HepG2 (cell line): ENCODE results near the gene TMEM121. TPM values are rescaled to one million over a fixed set of nuclear protein-coding genes. Genes with fewer than 3 reads are reported as not detected.

ENCODE experiments used
- AKAP8 ChIP-seq: sonication (generic); formaldehyde crosslinking; IDR thresholded peaks from 2 replicates; pipeline ENCODE4 v1.5.1; 2020; ENCODE audit warnings: mild to moderate bottlenecking, missing genetic modification reagents
- CREB1 ChIP-seq, 2 experiments: fragments of 450-650 bp in 1 of 2; IDR thresholded peaks; 2 replicates each; pipeline ENCODE4 v1.6.1; 2016 to 2017; ENCODE audit warnings: control low read depth in 1 of 2, mild to moderate bottlenecking in 1 of 2, missing compliant biosample characterization in 1 of 2, missing genetic modification characterization in 1 of 2
- HCFC1 ChIP-seq: fragments of 150-350 bp; IDR thresholded peaks from 2 replicates; pipeline ENCODE4 v1.6.1; 2014; ENCODE audit warnings: low read depth, low read length
- HHEX ChIP-seq: IDR thresholded peaks from 2 replicates; pipeline ENCODE4 v1.6.1; 2016; ENCODE audit warnings: control low read depth
- HNF1B ChIP-seq: sonication (generic); formaldehyde crosslinking; IDR thresholded peaks from 2 replicates; pipeline ENCODE4 v1.5.1; 2020; ENCODE audit warnings: mild to moderate bottlenecking, moderate library complexity, missing genetic modification reagents
- KAT8 ChIP-seq: IDR thresholded peaks from 2 replicates; pipeline ENCODE4 v1.6.1; 2016; ENCODE audit warnings: missing genetic modification reagents, missing compliant biosample characterization
- RXRB ChIP-seq: IDR thresholded peaks from 2 replicates; pipeline ENCODE4 v1.6.1; 2016; ENCODE audit warnings: borderline replicate concordance, missing genetic modification reagents, missing compliant biosample characterization
- SOX13 ChIP-seq, 3 experiments: fragments of 450-650 bp in 1 of 3; sonication (generic) in 1 of 3; formaldehyde crosslinking in 1 of 3; IDR thresholded peaks in 2 of 3; conservative IDR thresholded peaks in 1 of 3; 2 replicates each; pipeline versions ENCODE4 v1.5.0 to v1.6.1; 2016 to 2020; ENCODE audit warnings: antibody characterized with exemption in 1 of 3, mild to moderate bottlenecking in 1 of 3, missing compliant biosample characterization in 1 of 3, missing genetic modification reagents in 1 of 3, moderate library complexity in 1 of 3
- TAF1 ChIP-seq: sonication (generic); formaldehyde crosslinking; IDR thresholded peaks from 2 replicates; pipeline ENCODE4 v1.4.0; 2020; ENCODE audit warnings: missing genetic modification reagents
- THAP8 ChIP-seq: sonication (generic); formaldehyde crosslinking; IDR thresholded peaks from 2 replicates; pipeline ENCODE4 v1.5.1; 2020; ENCODE audit warnings: missing genetic modification reagents, mild to moderate bottlenecking, borderline replicate concordance
- XRCC5 ChIP-seq: fragments of 200-400 bp; formaldehyde crosslinking; optimal IDR thresholded peaks from 2 replicates; pipeline ENCODE3; 2017; ENCODE audit warnings: mild to moderate bottlenecking, low read length
- ZFP91 ChIP-seq: sonication (generic); formaldehyde crosslinking; IDR thresholded peaks from 2 replicates; pipeline ENCODE4 v1.9.0; 2022; ENCODE audit warnings: missing genetic modification reagents, mild to moderate bottlenecking, borderline replicate concordance
- ZNF292 ChIP-seq: sonication (generic); formaldehyde crosslinking; IDR thresholded peaks from 2 replicates; pipeline ENCODE4 v1.8.1; 2022; ENCODE audit warnings: mild to moderate bottlenecking, low read depth, missing genetic modification reagents, borderline replicate concordance
- ZNF331 ChIP-seq: sonication (generic); formaldehyde crosslinking; IDR thresholded peaks from 2 replicates; pipeline ENCODE4 v1.4.0; 2020; ENCODE audit warnings: missing genetic modification reagents
- ZNF501 ChIP-seq: sonication (generic); formaldehyde crosslinking; IDR thresholded peaks from 2 replicates; pipeline ENCODE4 v1.5.1; 2020; ENCODE audit warnings: mild to moderate bottlenecking, moderate library complexity, missing genetic modification reagents
- ZNF547 ChIP-seq: sonication (generic); formaldehyde crosslinking; IDR thresholded peaks from 2 replicates; pipeline ENCODE4 v1.5.1; 2020; ENCODE audit warnings: mild to moderate bottlenecking, missing genetic modification reagents
- ZNF576 ChIP-seq: sonication (generic); formaldehyde crosslinking; IDR thresholded peaks from 2 replicates; pipeline ENCODE4 v1.4.0; 2020; ENCODE audit warnings: mild to moderate bottlenecking, missing genetic modification reagents
- polyA plus RNA-seq, 8 experiments: library from polyadenylated mRNA; depleted of rRNA in 3 of 8; stranded (reverse) in 7 of 8; unstranded in 1 of 8; fragments of >200 nt; fragmentation: Illumina TruSeq in 4 of 8; extraction: Trizol in 4 of 8; gene quantifications; 2 replicates each; pipeline versions ENCODE4 v1.2.1 to v1.2.3, GENCODE V29; 2011 to 2016; ENCODE audit warnings: low read depth in 4 of 8, missing spikeins in 1 of 8, mixed read lengths in 1 of 8; ENCODE audit not compliant: insufficient read depth in 1 of 8
- total RNA-seq, 5 experiments: library from RNA; depleted of rRNA; stranded (reverse); fragments of >200 nt; fragmentation: Illumina TruSeq; extraction: Trizol; gene quantifications; 2 replicates each; pipeline ENCODE4 v1.2.3, GENCODE V29; 2016; ENCODE audit warnings: low read depth in 1 of 5
- TF ChIP-seq, protein P1 (sequence below), 2 experiments: sonication (generic) in 1 of 2; formaldehyde crosslinking in 1 of 2; IDR thresholded peaks; 2 replicates each; pipeline versions ENCODE4 v1.6.1 to v1.9.0; 2014 to 2022; ENCODE audit warnings: antibody characterized with exemption in 1 of 2, borderline replicate concordance in 1 of 2, inconsistent platforms in 1 of 2, low read depth in 1 of 2, missing genetic modification reagents in 1 of 2

The TMEM121 gene
- total and polyA plus RNA-seq, 2 of the 13 experiments (the other 11 are each of a cell fraction or from before 2014, with no cell fraction given), result 6.6 to 19.0 TPM

GRCh38 chr14:105485739-105486162 is 40.6 kb upstream of the TMEM121 start (continued):
- TF ChIP-seq SOX13 (IDR thresholded peaks at IDR 0.05) (no peak), SOX13 (CRISPR knock-in tag; conservative IDR thresholded peaks at IDR 0.05 in 1 of 2, IDR thresholded peaks at IDR 0.05 in 1 of 2) (peak in 1 of 2 experiments; percentile 22; a peak in 1 of 4 replicates), ZFP91 (peak; percentile 78), ZNF331 (CRISPR knock-in tag) (peak; percentile 39; the same call in 1 of the 2 replicates), HCFC1 (no peak), ZNF292 (CRISPR knock-in tag) (0 out of 2 replicates have a peak, but pooled peaks have one; percentile 10), ZNF547 (CRISPR knock-in tag) (peak; percentile 78), KAT8 (CRISPR knock-in tag) (peak; percentile 66; the same call in 1 of the 2 replicates), ZNF501 (CRISPR knock-in tag) (no peak), ZNF576 (CRISPR knock-in tag) (no peak), XRCC5 (peak; percentile 94), TAF1 (0 out of 2 replicates have a peak, but pooled peaks have one; percentile 39), AKAP8 (0 out of 2 replicates have a peak, but pooled peaks have one; percentile 58), THAP8 (no peak), CREB1 (IDR thresholded peaks at IDR 0.05) (no peak), CREB1 (CRISPR knock-in tag; IDR thresholded peaks at IDR 0.05) (no peak), HHEX (CRISPR knock-in tag) (no peak), RXRB (CRISPR knock-in tag) (peak; percentile 37; the same call in 1 of the 2 replicates), HNF1B (CRISPR knock-in tag) (no peak)
- TF ChIP-seq, protein P1, sequence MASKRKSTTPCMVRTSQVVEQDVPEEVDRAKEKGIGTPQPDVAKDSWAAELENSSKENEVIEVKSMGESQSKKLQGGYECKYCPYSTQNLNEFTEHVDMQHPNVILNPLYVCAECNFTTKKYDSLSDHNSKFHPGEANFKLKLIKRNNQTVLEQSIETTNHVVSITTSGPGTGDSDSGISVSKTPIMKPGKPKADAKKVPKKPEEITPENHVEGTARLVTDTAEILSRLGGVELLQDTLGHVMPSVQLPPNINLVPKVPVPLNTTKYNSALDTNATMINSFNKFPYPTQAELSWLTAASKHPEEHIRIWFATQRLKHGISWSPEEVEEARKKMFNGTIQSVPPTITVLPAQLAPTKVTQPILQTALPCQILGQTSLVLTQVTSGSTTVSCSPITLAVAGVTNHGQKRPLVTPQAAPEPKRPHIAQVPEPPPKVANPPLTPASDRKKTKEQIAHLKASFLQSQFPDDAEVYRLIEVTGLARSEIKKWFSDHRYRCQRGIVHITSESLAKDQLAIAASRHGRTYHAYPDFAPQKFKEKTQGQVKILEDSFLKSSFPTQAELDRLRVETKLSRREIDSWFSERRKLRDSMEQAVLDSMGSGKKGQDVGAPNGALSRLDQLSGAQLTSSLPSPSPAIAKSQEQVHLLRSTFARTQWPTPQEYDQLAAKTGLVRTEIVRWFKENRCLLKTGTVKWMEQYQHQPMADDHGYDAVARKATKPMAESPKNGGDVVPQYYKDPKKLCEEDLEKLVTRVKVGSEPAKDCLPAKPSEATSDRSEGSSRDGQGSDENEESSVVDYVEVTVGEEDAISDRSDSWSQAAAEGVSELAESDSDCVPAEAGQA (IDR thresholded peaks at IDR 0.05; ENCODE audit: low read depth), result 0 out of 2 replicates have a peak, but pooled peaks have one; percentile 26
- TF ChIP-seq, protein P1 (CRISPR knock-in tag; IDR thresholded peaks at IDR 0.05; ENCODE audit: borderline replicate concordance), result no peak
